NCI-H82 treated with DMSO at 0.1 percent for 48 hours (cell line): Measurements from ENCODE around the gene ADGB.
"Not testable (repeated sequence)": the region's sequence is repeated elsewhere in the genome, so short reads cannot be mapped to it uniquely, and the experiment has no call there.

Experiments
- DNase-seq: peaks from one replicate; lab custom pipeline; 2025; ENCODE audit not compliant: unreplicated experiment; lab: John Stamatoyannopoulos, UW

Gene ADGB

DNA sequence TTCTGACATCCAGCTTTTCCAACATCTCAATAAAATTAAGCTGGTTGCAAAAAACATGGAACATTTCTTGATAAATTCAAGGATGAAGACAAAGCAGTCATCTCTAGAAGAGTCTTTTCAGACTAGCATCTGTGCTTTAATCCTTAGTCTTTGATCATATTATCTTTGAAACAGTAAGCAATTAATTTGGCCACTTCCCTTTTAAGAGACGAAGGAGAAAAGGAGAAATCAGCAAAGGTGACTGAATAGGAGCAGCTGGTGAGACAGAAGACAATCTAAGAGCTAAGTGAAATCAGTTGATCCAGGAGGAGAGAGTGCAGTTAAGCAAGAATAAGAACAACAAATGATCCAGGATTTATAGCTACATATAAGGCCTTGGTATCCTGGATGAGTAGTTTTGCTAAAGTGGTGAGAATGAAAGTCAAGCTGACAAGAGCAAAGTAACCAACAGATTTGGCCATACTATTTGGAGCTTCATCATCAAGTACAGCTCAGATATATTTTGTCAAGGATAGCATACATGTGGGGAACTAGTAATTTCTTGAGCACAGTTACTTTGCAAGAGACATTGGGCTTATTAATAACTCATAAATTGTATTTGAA lies 215.5 kb downstream of the ADGB start:
- peak; percentile 29 for DNase-seq

DNA sequence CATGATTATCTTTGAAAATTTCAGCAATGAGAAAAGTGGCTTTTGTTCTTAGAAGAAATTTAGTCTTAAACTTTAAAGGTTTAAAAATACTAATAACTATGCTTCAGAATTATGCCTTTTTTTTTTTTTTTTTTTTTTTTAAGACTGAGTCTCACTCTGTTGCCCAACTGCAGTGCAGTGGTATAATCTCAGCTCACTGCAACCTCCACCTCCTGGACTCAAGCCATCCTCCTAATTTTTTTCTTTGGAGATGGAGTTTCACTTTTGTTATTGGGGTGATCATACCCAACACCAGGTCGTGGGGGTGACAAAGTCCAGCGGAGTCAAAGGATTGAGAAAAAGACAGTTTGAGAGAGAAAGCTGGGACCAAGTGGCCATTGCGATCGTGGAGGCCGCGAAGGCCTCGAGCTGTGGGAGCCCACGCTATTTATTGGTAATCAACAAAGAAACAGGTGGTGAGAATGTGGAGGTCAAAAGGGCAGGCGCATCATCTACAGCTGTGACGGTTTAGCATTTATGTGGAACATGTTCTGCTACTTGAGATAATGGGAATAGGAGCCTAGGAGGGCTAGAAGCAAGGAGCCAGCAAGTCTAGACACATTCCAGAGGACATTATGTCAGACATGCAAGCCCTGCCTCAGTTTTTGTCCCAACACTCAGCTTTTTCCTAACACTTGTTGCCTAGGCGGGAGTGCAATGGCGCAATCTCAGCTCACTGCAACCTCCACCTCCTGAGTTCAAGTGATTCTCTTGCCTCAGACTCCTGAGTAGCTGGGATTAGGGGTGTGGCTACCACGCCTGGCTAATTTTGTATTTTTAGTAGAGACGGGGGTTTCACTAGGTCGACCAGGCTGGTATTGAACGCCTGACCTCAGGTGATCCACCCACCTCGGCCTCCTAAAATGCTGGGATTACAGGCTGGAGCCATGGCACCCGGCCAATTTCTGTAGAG lies 217.0 kb downstream of the ADGB start:
- DNase-seq = not testable (repeated sequence)

- no peak for DNase-seq
Measured at GRCh38 chr6:146819596-146820320, 221.0 kb downstream of the ADGB start.

DNA sequence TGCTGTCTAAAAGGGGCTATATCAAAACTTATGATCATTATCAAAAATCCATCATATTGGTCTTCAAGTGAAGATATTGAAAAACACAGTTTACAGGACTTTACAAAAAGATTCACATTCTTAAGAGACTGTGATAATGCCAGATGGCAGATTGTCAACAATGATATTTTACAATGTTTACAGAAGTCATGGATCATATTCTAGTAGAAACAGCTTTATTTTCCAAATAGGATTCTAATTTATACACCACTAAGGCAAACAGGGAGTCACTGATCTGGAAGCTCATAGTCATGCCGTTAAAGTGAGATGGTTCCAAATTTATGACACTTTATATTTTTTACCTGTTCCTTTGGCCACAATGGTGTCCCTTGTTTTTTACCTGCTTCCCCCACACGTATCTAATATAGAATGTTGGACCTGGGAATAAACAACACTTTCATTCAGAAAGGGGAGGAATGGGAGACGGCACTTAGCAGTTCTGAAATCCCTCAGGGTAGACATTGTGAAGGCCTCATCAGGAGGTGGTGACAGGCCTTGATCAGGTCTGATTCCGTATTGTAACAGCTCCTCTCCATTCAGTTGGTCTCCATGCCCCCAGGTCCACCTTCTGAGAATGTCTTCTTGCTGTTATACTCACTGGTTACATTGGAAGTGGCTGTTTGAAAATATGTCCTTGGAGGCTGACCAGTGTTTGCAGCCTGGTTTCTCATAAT lies 228.6 kb downstream of the ADGB start:
- no peak for DNase-seq

DNA sequence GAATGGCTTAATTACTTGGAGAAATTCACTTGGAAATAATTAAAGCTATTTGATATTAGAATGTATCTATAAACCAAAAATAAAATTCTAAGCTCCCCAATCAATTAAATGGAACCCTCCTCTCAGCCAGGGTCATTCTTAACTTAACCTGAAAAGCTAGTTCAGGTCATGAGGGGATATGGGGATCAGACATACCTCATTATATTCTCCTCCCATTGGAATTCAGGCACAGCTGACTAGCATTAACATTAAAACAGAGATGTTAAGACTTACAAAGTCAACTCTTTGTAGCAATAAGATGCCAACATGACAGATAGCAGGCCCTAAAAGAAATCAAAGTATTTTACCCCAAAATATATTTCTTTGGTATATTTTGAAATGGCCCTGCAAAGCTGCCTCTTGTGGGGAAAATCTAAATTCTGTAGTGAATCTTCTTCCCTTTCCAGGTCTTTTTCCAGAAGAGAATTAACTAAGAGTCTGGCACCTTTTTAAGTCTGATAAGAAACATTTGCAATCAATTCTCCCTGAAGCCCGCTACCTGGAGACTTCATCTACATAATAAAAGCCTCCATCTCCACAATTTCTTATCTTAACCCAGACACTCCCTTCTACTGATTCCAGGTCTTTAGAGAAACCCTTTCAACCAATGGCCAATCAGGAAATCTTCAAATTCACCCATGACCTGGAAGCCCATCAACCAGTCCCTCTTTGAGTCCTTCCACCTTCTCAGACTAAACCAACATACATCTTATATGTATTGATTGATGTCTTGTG lies 231.2 kb downstream of the ADGB start:
- DNase-seq = no peak

DNA sequence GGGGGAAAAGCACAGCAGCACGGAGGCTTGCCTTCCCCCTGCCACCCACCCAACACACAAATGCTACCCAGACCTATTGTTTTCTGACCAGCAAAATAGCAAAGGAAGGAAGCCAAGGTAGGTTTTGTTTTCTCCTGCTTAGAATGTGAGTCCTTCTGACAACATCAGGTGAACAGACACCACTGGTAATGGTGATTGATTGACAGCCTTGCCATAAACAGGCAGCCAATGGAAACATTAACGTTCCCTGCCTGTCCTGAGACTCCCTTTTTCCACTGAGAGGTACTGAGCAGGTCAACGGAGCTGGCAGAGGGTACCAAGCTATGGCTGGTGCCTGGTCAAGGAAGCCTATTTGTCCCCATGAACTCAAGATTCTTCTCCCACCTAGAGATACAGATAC lies 234.4 kb downstream of the ADGB start:
- no peak for DNase-seq

- DNase-seq = no peak
Measured at GRCh38 chr6:146840216-146840615, 241.4 kb downstream of the ADGB start.

GRCh38 chr6:146840641-146841040 lies 241.9 kb downstream of the ADGB start:
- no peak for DNase-seq

DNA sequence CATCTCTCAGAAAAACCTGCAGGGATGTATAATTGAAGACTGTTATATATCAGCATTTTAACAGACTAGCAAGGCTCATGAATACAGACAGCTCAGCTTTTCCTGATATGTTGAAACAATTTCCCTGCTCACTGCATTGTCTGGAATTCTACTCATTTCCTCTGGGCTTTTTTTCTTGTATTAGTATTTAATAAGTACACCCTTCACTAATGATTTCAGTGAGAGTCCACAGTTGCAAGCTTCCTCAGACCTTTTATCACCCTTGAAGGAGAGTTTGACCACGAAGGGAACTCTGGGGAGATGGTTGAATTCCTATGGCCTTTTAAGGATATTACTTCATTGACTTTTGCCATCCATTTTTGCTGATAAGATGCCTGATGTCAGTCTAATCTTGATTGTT lies 248.7 kb downstream of the ADGB start:
- no peak for DNase-seq

DNA sequence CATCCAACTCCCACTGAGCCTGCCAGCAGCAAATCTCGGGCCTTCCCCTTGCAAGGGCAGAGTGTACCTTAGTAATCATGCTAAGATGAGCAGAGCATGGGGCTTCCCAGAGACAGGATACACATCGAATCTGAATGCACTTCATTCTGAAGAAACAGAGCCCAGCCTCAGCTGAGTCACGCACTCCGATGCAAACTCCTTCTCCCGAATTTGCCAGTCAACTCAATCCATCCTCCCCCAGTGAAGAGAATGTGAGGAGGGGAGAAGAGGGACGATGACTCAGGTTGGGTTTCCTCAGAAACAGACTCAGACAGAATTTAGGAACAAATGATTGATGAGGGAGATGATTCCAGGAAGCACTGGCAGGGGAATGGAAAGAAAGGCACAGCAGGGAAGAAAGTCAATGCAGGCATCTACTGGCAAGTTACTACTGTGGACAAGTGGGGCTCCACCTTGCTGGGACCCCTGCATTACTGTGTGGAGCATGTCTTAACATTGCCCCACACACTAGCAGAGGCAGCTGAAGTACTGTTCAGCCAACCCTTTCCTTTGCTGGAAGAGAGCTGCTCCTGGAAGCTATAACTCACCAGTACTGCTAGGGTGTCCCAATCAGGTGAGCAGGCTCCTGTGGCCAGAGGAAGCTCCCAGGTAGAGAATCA lies 251.6 kb downstream of the ADGB start:
- no peak for DNase-seq

DNA sequence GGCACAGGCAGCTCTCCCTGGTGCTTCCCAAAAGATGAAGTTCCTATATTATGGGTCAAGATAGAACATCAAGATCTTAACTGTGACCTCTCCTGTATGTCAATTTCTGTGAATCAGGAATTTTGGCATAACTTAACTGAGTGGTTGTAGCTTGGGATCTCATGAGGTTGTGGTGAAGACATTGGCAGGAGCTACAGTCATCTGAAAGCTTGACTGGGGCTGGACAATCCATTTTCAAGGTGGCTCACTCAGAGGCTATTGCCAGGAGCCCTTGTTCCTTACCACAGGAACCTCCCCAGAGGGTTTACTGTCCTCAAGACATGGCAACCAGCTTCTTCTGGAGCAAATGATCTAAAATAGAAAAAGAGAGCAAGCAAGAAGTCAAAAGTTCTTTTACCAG lies 252.2 kb downstream of the ADGB start:
- no peak for DNase-seq

DNA sequence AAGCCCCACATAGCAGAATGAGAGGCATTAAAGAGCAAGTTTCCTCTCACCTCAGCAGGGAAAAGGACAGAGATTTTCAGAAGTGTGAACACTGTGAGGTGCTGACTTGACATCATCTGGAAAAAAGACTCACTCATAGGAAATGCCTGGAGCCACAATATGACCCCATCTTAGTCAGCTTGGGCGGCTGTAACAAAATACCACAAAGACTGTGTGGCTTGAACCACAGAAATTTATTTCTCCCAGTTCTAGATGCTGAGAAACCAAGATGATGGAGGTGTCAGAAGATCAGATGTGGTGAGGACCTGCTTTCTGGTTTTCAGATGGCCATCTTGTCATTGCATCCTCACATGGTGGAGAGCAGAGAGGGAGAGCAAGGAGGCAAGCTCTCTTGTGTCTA lies 253.1 kb downstream of the ADGB start:
- no peak for DNase-seq

- DNase-seq = not testable (repeated sequence)
Measured at GRCh38 chr6:146854521-146855255, 255.9 kb downstream of the ADGB start.

DNA sequence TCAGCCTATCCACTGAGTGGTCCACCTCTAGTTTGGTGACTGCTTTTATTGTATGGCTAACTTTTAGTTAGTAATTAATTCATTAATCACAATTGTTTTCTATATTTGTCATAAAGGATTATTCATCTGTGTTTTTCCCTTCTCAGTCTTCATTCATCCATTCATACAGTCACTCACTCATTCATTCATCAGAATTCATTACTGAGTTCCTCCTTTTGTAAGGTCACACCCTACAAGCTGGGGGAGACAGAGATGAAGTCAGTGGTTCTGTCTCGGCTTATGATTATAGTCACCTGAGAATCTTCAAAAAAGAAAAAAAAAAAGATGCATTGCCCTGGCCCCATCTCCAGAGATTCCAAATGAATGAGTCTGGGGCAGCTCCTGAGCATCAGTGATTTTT lies 257.1 kb downstream of the ADGB start:
- no peak for DNase-seq

DNA sequence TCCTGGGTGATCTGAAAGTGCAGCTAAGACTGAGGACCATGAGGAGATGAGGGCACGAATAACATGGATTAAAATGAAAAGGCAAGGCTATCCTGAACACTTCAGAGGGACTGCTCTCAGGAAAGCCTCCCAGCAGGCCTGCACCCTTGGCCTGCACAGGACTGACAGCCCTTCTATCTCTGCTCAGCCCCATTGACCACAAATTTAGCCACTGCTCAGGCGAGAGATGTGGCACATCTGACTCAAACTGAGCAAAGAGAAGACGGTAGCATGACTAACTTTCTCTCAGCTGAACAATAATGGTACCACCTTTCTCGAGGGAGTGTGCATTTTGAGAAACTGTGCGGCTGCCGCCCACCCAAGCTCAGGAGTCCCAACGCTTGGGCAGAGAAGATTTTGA lies 257.5 kb downstream of the ADGB start:
- no peak for DNase-seq

DNA sequence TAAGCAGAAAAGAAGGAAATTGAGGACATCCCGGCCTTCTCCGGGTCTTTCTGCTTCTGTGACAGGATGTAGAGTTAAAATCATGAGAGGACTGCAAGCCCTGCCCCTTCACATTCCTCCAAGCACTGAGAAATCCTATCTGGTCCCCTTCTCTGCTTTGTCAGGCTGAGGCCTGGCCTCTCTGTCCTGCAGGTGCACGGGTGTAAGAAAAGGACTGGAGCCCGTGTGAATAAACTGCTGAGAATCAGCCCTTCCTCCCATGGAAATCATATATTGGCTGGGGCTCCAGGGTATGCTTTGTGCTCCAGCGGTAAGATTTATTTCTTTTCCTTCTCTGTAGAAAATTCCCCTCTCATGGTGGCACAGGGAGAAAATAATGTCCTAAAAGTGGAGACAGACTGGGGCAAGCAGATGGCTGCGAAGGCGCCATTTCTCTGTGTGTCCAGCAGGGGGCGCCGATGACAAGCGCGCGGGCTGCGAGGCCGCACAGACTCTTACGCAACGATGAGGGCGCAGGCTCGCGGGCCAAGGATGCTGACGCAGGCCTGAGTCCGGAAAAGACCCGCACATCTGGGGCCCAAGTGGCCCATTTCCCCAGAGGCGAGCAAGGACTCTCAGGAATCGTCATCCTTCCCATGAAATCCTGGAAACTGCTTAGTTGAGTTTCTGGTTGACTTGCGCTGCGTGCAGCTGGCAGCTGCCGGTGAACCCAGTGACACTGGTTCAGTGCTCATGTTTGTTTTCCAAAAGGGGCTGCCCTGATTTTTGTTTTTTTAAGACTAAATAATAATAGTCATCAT lies 258.6 kb downstream of the ADGB start:
- peak; percentile 42 for DNase-seq

- DNase-seq = no peak
Measured at GRCh38 chr6:146857980-146858347, 259.2 kb downstream of the ADGB start.

GRCh38 chr6:146859206-146859605 lies 260.4 kb downstream of the ADGB start:
- no peak for DNase-seq
